Measurements from ENCODE around the gene RABGAP1L.

The RABGAP1L gene

DNA sequence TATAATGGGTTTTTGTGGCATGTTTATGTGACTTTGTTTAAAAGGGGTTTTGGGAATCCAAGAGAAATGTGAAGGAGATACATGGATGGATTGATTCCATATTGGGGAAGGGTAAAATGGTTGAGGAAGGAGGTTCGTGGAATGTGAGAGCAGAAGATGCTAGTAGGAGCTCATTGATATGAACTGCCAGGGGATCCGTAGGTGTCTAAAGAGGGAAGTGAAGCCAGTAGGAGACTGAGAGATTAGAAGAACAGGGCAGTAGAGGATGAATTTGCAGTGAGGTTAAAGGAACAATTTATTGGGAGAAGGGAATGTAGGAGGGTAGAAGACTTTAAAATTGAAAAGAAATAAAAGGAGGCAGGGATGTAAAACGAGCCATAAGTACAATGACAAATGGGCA, 541.0 kb downstream of the RABGAP1L start:
- H3K4me3 ChIP-seq (ENCODE audit: low read depth, low read length) = no peak overlapping the region
- no peak for DNase-seq (ENCODE audit: low read depth)
- TF ChIP-seq, protein P1, sequence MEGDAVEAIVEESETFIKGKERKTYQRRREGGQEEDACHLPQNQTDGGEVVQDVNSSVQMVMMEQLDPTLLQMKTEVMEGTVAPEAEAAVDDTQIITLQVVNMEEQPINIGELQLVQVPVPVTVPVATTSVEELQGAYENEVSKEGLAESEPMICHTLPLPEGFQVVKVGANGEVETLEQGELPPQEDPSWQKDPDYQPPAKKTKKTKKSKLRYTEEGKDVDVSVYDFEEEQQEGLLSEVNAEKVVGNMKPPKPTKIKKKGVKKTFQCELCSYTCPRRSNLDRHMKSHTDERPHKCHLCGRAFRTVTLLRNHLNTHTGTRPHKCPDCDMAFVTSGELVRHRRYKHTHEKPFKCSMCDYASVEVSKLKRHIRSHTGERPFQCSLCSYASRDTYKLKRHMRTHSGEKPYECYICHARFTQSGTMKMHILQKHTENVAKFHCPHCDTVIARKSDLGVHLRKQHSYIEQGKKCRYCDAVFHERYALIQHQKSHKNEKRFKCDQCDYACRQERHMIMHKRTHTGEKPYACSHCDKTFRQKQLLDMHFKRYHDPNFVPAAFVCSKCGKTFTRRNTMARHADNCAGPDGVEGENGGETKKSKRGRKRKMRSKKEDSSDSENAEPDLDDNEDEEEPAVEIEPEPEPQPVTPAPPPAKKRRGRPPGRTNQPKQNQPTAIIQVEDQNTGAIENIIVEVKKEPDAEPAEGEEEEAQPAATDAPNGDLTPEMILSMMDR (IDR thresholded peaks at IDR 0.05; ENCODE audit: low read depth, low read length, missing control alignments) = no peak

DNA sequence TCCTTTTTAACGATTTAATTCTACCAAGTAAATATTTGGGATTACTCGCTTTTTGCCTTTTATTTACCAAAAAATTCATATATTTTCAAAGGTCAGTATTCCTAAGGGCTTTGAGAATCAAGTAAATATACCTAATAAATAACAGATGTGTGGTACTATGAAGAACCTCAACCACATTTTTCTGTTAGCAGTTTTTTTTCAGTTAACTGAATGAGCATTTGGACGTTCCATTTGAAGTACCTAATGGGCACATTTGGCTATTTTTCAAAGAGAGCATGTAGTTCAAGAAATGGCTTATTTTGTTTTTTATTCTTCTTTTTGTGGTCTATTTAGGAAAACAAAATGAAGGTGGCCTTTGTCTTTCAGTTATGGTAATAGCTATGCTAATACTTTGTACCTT, 541.5 kb downstream of the RABGAP1L start:
- TF ChIP-seq, protein P1 (IDR thresholded peaks at IDR 0.05; ENCODE audit: low read depth, low read length, missing control alignments) = no peak
- no peak for DNase-seq (ENCODE audit: low read depth)
- H3K4me3 ChIP-seq (ENCODE audit: low read depth, low read length) = no peak overlapping the region

DNA sequence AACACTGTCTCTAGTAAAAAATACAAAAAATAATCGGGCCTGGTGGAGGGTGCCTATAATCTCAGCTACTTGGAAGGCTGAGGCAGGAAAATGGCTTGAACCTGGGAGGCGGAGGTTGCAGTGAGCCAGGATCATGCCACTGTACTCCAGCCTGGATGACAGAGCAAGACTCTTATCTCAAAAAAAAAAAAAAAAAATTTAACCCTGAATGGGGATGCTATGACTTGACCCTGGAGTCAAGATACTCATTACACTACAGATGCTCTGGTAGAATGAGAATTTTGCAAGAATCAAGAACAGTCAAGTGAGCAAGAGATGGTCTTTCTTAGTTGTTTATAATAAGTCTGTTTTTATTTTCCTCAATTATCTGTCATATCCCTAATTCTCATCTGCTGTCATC, 542.2 kb downstream of the RABGAP1L start:
- TF ChIP-seq, protein P1 (IDR thresholded peaks at IDR 0.05; ENCODE audit: low read depth, low read length, missing control alignments) = no peak
- H3K4me3 ChIP-seq (ENCODE audit: low read depth, low read length) = no peak overlapping the region
- no peak for DNase-seq (ENCODE audit: low read depth)

DNA sequence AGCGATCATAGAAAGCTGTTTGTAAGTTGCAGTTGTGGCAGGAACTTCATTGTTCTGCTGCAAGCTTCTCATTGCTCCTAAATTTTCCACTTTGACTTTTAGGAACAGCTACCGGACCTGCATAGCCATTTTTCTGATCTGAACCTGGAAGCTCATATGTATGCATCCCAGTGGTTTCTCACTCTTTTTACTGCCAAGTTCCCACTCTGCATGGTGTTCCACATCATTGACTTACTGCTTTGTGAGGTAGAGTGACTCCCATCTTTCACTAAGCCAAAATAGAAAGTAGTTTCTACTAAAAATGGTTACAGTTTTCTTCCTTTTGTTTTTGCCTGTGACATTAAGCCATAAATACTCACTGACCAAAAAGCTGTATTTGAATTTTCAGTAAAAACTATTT, 542.7 kb downstream of the RABGAP1L start:
- DNase-seq (ENCODE audit: low read depth) = no peak
- no peak overlapping the region for H3K4me3 ChIP-seq (ENCODE audit: low read depth, low read length)
- TF ChIP-seq, protein P1 (IDR thresholded peaks at IDR 0.05; ENCODE audit: low read depth, low read length, missing control alignments) = no peak

DNA sequence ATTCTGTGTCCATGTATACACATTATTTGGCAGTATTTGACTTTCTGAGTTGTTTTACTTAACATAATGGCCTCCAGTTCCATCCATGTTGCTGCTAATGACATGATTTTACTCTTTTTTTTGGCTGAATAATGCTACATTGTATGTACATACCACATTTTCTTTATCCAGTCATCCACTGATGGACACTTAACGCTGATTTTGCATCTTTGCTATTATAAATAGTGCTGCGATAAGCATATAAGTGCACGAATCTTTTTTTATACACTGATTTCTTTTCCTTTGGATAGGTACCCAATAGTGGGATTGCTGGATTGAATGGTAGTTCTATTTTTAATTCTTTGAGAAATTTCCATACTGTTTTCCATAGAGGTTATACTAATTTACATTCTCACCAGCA, 544.0 kb downstream of the RABGAP1L start:
- no peak overlapping the region for H3K4me3 ChIP-seq (ENCODE audit: low read depth, low read length)
- DNase-seq (ENCODE audit: low read depth) = no peak
- TF ChIP-seq, protein P1 (IDR thresholded peaks at IDR 0.05; ENCODE audit: low read depth, low read length, missing control alignments) = no peak

DNA sequence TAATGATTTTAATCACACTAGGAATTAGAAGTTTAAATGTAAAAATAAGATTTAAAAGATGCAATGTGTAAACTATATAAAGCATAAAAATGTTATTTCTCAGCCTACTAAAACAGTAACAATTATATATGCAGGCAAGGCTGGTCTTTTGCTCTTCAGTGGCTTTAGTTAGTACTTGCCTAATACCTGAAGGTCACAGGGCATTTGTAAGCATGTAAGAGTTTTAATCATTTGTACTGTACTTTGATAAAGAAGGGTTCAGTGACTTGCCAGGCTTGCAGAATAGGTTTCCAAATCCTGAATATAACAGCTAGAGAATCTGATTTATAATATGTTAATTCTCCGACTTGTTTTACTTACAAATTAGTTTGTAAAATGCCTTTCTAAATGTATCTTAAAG, 545.0 kb downstream of the RABGAP1L start:
- DNase-seq (ENCODE audit: low read depth) = no peak
- H3K4me3 ChIP-seq (ENCODE audit: low read depth, low read length) = no peak overlapping the region
- TF ChIP-seq, protein P1 (IDR thresholded peaks at IDR 0.05; ENCODE audit: low read depth, low read length, missing control alignments) = no peak

Data from GM12864 (cell line).